Spinal cord (tissue), 10 donors: ENCODE data around the gene IL22RA1. TPM values are rescaled to one million over a fixed set of nuclear protein-coding genes. Genes with fewer than 3 reads are reported as not detected.
A peak's percentile ranks its signal among the peaks of the same experiment; 100 is the strongest.

Experiments
- DNase-seq, 6 donors: peaks; one replicate each; pipeline versions ENCODE4 v3.0.0 to v3.0.0-alpha.2; 2013 to 2015; ENCODE audit warnings: low spot score in 6 of 6, low read depth in 4 of 6
- H3K27ac ChIP-seq: one replicate; pipeline ENCODE4 v1.5.1; 2013; ENCODE audit warnings: low read depth, low read length, control low read depth
- H3K27me3 ChIP-seq: one replicate; pipeline ENCODE4 v1.6.1; 2013; ENCODE audit warnings: low read length; ENCODE audit not compliant: control insufficient read depth, insufficient read depth
- H3K36me3 ChIP-seq: one replicate; pipeline ENCODE4 v1.6.1; 2013; ENCODE audit warnings: low read length; ENCODE audit not compliant: control insufficient read depth, insufficient read depth
- H3K4me1 ChIP-seq: one replicate; pipeline ENCODE4 v1.6.1; 2013; ENCODE audit warnings: low read length; ENCODE audit not compliant: control insufficient read depth, insufficient read depth
- H3K4me3 ChIP-seq: one replicate; pipeline ENCODE4 v1.5.1; 2013; ENCODE audit warnings: low read depth, low read length, control low read depth
- H3K9me3 ChIP-seq: one replicate; pipeline ENCODE4 v1.6.1; 2013; ENCODE audit warnings: low read length; ENCODE audit not compliant: control insufficient read depth, insufficient read depth
- WGBS: methylation state at CpG from one replicate; pipeline ENCODE4 v1.1.5; 2013; ENCODE audit warnings: missing lambda C conversion rate; ENCODE audit not compliant: insufficient coverage; 5-methylcytosine and 5-hydroxymethylcytosine counted together
- long read RNA-seq, 4 donors: transcript quantifications; one replicate each; lab custom pipeline, GENCODE V29; 2026
- polyA plus RNA-seq, 2 donors: library from polyadenylated mRNA; unstranded; fragments of 120-200 nt; gene quantifications; one replicate each; pipeline ENCODE4 v1.2.1, GENCODE V29; 2013; ENCODE audit not compliant: insufficient read length in 2 of 2
- total RNA-seq, 2 donors: library from RNA; depleted of rRNA in 1 of 2; stranded (reverse); fragments of 120-200 nt in 1 of 2; fragments of >200 nt in 1 of 2; gene quantifications; one replicate each; pipeline versions ENCODE4 v1.2.3 to v1.2.4, GENCODE V29; 2013 to 2014
- donor health status: healthy.

The IL22RA1 gene, protein sequence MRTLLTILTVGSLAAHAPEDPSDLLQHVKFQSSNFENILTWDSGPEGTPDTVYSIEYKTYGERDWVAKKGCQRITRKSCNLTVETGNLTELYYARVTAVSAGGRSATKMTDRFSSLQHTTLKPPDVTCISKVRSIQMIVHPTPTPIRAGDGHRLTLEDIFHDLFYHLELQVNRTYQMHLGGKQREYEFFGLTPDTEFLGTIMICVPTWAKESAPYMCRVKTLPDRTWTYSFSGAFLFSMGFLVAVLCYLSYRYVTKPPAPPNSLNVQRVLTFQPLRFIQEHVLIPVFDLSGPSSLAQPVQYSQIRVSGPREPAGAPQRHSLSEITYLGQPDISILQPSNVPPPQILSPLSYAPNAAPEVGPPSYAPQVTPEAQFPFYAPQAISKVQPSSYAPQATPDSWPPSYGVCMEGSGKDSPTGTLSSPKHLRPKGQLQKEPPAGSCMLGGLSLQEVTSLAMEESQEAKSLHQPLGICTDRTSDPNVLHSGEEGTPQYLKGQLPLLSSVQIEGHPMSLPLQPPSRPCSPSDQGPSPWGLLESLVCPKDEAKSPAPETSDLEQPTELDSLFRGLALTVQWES
- total RNA-seq, result under 1 TPM; 0.06 to 0.10 TPM
- polyA plus RNA-seq, result not detected
- long read RNA-seq, donor 1, result 0 reads
- long read RNA-seq, donor 2, result 0 reads
- long read RNA-seq, donor 3, result 0 reads
- long read RNA-seq, donor 4, result 0 reads

DNA sequence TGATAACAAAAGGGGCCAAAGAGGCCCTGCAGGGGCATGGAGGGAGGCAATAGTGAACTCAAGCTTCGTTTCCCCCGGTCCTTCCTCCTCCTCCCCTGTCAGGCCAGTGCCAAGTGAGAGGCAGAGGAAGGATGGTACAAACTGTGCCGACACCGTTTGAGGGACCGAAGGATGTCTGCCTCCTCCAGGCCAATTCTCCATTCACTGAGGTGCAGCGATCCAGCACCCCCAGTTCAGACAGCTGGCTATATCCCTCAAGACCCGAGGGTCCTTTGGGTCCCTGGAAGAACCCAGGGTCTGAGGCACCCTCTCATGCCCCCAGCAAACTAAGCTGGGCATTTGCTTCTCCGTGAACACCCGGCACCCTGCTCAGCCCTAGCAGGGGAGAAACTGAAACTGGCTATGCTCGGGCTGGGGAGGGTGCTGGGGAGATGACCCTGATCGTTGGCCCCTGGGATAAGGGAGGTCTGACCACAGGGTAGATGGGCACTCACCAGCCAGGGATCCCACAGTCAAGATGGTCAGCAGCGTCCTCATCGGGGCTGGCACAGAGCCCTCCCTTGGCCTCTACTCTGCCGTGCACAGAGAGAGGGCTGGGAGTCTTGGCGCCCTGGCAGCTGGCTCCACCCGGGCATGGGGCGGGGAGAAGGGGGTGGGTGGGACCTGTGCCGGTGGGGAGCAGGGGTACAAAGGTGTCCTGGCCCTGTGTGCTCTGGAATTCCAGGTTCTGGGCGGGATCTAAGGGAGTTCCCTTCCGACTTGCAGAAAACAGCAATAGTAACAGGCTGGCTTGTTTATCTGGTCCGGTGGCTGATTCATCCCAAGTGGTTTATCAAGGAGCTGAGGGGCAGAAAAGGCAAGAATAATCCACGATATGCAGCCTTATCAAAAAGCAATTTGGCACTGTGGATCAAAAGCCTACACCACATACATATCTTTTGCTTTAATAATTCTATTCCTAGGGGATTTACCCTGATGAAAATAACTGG lies at the start of gene IL22RA1:
Gene IL22RA1 (minus strand): TSS at position 595 of the 989 bp plus-strand sequence. CDS start 58 bp downstream, at position 537.
- no peaks in the 10 kb centered on the region for H3K4me1 ChIP-seq

DNA sequence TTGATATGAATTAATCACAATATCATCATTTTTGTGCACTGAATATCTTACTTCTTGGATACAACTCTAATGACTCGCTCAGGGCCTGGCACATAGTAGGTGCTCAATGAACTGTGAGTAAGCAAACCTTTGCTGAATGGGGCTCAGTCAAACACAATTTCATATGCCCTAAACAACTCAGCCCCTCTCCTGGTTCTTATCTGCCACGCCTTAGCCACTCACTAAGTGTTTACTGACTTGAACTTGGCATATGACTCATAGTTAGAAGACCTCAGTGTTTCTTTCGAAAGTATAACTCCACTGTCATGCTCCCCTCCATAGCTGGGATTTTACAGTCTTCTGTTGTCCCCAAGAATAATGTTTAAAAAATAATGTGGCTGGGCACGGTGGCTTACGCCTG lies 48.9 kb upstream of the IL22RA1 start:
- Histone ChIP-seq H3K4me1 (peaks cover 9% of the 10 kb centered on the region), H3K27ac (no peak overlapping the region), H3K36me3 (no peaks in the 10 kb centered on the region), H3K4me3 (no peak overlapping the region), H3K27me3 (peaks cover 21% of the 10 kb centered on the region), H3K9me3 (no peaks in the 10 kb centered on the region)
- DNase-seq, result no peak
- 100% methylated on average over 2 of the region's 5 CpGs for WGBS

More for the DNA sequence above, at the start of gene IL22RA1:
- H3K4me3 ChIP-seq, result no peak within 1 kb of the TSS
- no peak within 1 kb of the TSS for H3K27ac ChIP-seq
- no peaks in the 10 kb centered on the region for H3K36me3 ChIP-seq
- no peaks in the 10 kb centered on the region for H3K27me3 ChIP-seq
- 57% methylated on average over 13 of the region's 22 CpGs for WGBS
- DNase-seq, result no peak
- no peaks in the 10 kb centered on the region for H3K9me3 ChIP-seq

DNA sequence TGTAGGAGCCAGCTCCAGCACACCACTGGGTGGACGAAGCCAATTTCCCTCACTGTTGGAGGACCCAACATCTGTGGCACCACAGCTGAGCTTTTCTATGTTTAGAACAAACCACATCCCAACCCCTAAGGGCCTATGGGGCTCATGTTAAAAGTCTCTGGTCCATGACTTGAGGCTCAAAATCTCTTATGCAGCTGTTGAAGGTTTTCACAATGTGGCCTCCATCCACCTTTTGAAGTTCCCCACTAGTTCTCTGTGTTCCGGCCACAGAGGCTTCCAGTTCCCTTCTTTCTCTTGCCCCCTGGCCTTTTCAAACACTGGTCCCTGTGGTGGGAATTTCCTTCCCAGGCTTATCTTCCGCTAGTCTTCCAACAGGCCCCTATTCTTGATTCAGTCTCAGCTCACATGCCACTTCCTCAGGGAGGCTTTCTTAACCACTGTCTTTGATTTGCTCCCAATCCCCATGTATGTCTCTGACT lies 48.1 kb upstream of the IL22RA1 start:
- no peak overlapping the region for H3K27ac ChIP-seq
- WGBS, result 78% methylated on average over 3 of the region's 3 CpGs
- no peak for DNase-seq
- H3K9me3 ChIP-seq, result no peaks in the 10 kb centered on the region
- H3K4me1 ChIP-seq, result peaks cover 13% of the 10 kb centered on the region
- no peak overlapping the region for H3K4me3 ChIP-seq
- H3K27me3 ChIP-seq, result peaks cover 29% of the 10 kb centered on the region
- no peaks in the 10 kb centered on the region for H3K36me3 ChIP-seq

DNA sequence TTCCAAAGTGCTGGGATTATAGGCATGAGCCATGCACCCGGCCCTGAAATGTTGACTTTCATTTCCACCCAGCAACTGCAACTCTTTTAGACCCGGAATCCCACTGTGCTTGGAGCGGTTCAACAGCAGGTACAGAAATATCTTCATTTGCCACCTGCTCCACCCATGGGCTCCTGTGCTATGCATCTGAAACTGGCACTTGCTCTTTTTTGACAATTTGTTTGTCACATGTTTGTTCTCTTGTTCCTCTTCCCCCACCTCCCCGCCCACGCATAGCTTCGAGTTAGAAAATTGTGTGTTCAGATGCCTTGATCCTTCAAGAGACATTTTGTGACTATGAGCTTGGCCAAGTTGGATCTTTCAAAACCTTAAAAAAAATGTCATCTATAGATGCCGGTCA lies 46.6 kb upstream of the IL22RA1 start:
- Histone ChIP-seq H3K4me1 (peaks cover 13% of the 10 kb centered on the region), H3K27ac (no peak overlapping the region), H3K27me3 (peaks cover 38% of the 10 kb centered on the region), H3K36me3 (no peaks in the 10 kb centered on the region), H3K4me3 (no peak overlapping the region), H3K9me3 (no peaks in the 10 kb centered on the region)
- WGBS, result 90% methylated on average over 6 of the region's 7 CpGs
- DNase-seq, result no peak

DNA sequence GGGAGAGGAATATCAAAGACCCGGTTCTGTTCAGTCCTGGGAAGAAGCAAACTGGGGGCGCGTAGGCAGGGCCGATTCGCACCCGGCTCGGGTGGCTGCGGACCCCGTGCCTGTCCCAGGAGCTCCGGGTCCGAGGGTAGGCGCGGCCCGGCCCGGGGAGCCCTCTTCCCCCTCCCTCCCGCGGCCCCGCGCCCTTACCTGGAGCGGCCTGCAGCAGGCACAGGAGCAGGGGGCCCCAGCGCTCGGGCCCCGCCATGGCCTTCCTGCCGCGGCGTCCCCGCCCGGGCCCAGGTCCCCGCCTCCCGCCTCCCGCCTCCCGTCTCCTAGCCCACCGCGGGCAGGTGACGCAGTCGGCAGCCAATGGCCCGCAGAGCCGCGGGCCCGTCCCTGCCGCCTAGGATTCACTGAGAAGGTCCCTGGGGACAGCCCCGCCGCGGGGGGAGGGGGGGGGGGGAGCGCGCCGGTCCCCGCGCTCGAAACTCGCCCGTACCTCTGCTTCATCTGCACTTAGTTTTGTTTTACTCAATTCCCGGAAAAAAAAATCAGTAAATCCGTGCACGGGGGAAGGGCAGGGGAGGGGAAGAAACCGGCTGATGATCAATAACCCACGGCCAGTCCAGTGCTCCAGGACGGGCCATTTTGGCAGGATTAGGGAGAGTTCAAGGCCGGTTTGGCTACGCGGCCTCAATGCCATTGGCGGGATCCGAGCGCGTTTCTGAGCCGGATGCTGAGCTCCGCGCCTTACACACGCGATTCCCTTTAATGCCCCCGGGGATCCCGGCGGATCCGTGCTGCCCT lies 44.3 kb upstream of the IL22RA1 start, which contains the start of gene IFNLR1:
Gene IFNLR1 (minus strand): TSS at position 297 of the 798 bp plus-strand sequence. CDS start 41 bp downstream, at position 256.
- under 1% methylated on average over 53 of the region's 74 CpGs for WGBS
- peak in 2 of 6 donors; percentile 38 to 77 for DNase-seq
- H3K9me3 ChIP-seq, result no peaks in the 10 kb centered on the region
- no peak within 1 kb of the TSS for H3K27ac ChIP-seq
- H3K4me1 ChIP-seq, result peaks cover 13% of the 10 kb centered on the region
- peaks cover 34% of the 10 kb centered on the region for H3K27me3 ChIP-seq
- no peaks in the 10 kb centered on the region for H3K36me3 ChIP-seq
- peak within 1 kb of the TSS; percentile 34 for H3K4me3 ChIP-seq

DNA sequence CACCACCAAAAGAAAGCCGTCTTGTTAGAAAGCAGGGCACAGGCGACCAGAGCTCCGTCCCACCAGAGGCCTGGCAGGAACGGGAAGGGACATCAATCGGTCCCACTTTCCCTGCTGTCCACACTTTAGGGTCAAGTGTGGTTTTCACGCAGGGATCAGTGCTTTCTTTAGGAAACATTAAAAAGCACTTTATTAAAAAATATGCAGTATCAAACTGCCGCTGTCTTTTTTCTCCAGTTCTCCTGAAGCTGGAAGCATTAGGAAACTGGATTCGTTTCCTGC lies 43.7 kb upstream of the IL22RA1 start:
- no peak for DNase-seq
- WGBS, result 24% methylated on average over 4 of the region's 8 CpGs

DNA sequence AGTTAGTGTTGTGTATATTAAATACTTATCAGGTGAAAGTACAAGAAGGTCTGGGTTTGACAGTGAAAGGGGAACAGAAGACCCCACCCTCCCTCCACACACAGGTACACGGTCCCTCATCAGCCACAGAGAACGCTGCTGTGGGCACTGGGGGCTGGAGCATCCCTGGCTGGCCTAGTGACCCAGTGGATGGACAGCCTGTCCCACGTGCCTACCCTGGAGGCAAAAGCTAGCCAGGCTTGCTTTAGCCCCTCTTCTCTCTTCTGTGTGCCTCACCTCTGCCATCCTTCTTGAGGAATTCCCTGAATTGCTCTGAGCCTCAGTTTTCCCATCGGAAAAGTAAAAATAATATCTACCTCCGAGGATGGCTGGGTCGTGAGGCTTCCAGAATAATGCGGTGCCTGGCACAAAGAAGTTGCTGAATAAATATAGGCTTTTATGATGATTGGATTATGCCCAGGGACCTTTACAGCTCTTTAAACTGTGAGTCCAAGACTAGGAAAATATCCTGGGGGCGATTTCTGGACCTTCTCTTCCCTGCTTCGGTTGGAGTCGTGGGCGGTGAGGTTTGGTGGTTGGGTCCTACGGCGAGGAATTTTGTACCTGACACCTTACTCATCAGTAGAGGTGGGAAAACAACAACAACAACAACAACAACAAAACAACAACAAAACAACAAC lies 43.2 kb upstream of the IL22RA1 start:
- H3K9me3 ChIP-seq, result no peaks in the 10 kb centered on the region
- no peaks in the 10 kb centered on the region for H3K36me3 ChIP-seq
- no peak for DNase-seq
- peaks cover 13% of the 10 kb centered on the region for H3K4me1 ChIP-seq
- H3K4me3 ChIP-seq, result no peak overlapping the region
- WGBS, result 77% methylated on average over 3 of the region's 13 CpGs
- H3K27me3 ChIP-seq, result peaks cover 34% of the 10 kb centered on the region
- H3K27ac ChIP-seq, result no peak overlapping the region

More for the DNA sequence above, 43.7 kb upstream of the IL22RA1 start:
- Histone ChIP-seq H3K27ac (no peak overlapping the region), H3K27me3 (peaks cover 34% of the 10 kb centered on the region), H3K36me3 (no peaks in the 10 kb centered on the region), H3K9me3 (no peaks in the 10 kb centered on the region), H3K4me3 (no peak overlapping the region), H3K4me1 (peaks cover 13% of the 10 kb centered on the region)

DNA sequence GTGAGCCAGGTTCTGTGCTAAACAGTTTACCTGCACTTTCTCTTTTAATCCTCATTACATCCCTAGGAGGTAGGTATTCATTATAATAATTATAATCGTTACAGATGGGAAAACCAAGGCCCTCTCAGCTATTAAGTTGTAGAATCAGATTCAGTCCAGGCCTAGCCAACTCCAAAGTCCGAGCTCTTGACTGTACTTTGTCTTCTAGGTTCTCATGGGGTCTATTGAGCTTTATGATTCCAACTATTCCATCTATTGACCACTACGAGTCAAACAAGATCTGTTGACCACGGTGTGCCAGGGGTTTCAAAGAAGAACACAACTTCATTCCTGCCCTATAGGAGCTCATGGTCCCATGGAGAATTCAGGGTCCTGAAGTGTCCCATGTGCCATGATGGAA lies 42.1 kb upstream of the IL22RA1 start:
- H3K27me3 ChIP-seq, result peaks cover 31% of the 10 kb centered on the region
- WGBS, result 96% methylated on average over 3 of the region's 4 CpGs

More for the DNA sequence above, 42.1 kb upstream of the IL22RA1 start:
- H3K9me3 ChIP-seq, result no peaks in the 10 kb centered on the region
- H3K27ac ChIP-seq, result no peak overlapping the region
- H3K4me3 ChIP-seq, result no peak overlapping the region
- no peak for DNase-seq
- peaks cover 13% of the 10 kb centered on the region for H3K4me1 ChIP-seq
- no peaks in the 10 kb centered on the region for H3K36me3 ChIP-seq
